CD4-positive, alpha-beta T cell (primary cell): ENCODE data around the gene FUT7. TPM values are rescaled to one million over a fixed set of nuclear protein-coding genes. Genes with fewer than 3 reads are reported as not detected.

ENCODE experiments used
- ATAC-seq: fragments of 200-7000 bp; cut with Tn5 transposase; one replicate; pipeline ENCODE4 v1.10.0; 2022; ENCODE audit warnings: mild to moderate bottlenecking; ENCODE audit not compliant: poor library complexity
- CTCF ChIA-PET: fragments of 350-600 bp; sonication (Branson Sonifier 250); formaldehyde crosslinking; loops from one replicate; lab custom pipeline; 2021; ENCODE audit warnings: antibody characterized with exemption, inconsistent platforms; lab: Charles Lee
- POLR2A ChIA-PET: fragments of 350-600 bp; sonication (Branson Sonifier 250); formaldehyde crosslinking; loops from one replicate; lab custom pipeline; 2021; ENCODE audit warnings: antibody characterized with exemption, inconsistent platforms; lab: Charles Lee
- DNase-seq, 14 experiments: peaks; one replicate each; pipeline ENCODE4 v3.0.0-alpha.2; 2013 to 2020; ENCODE audit warnings: mixed read lengths in 2 of 14
- H3K27ac ChIP-seq, 2 donors: one replicate each; pipeline versions ENCODE4 v1.5.1 to v1.7.0; 2013; ENCODE audit warnings: low read length in 2 of 2, low read depth in 1 of 2, mild to moderate bottlenecking in 1 of 2
- H3K27me3 ChIP-seq, 2 experiments: 1 replicate in 1 of 2; 2 replicates in 1 of 2; pipeline versions ENCODE4 v1.6.1 to v1.7.0; 2013; ENCODE audit warnings: low read length in 2 of 2, control low read depth in 1 of 2, mild to moderate bottlenecking in 1 of 2, moderate library complexity in 1 of 2; ENCODE audit not compliant: insufficient read depth in 2 of 2, control insufficient read depth in 1 of 2
- H3K36me3 ChIP-seq: one replicate; pipeline ENCODE4 v1.6.1; 2013; ENCODE audit warnings: low read length, control low read depth; ENCODE audit not compliant: insufficient read depth
- H3K4me1 ChIP-seq: one replicate; pipeline ENCODE4 v1.6.1; 2013; ENCODE audit warnings: low read length, control low read depth; ENCODE audit not compliant: insufficient read depth
- H3K4me3 ChIP-seq: one replicate; pipeline ENCODE4 v1.5.1; 2013; ENCODE audit warnings: mild to moderate bottlenecking, low read length, moderate library complexity
- H3K9me3 ChIP-seq, 2 experiments: 1 replicate in 1 of 2; 2 replicates in 1 of 2; pipeline versions ENCODE4 v1.6.1 to v1.7.0; 2013; ENCODE audit warnings: low read length in 2 of 2, mild to moderate bottlenecking in 2 of 2, control low read depth in 1 of 2, moderate library complexity in 1 of 2; ENCODE audit not compliant: control insufficient read depth in 1 of 2, insufficient read depth in 1 of 2
- H3K27ac Mint-ChIP-seq: one replicate; pipeline ENCODE4 v1.8.0; 2020; ENCODE audit warnings: mixed read lengths
- H3K27me3 Mint-ChIP-seq: one replicate; pipeline ENCODE4 v1.8.0; 2021; ENCODE audit warnings: mixed read lengths
- H3K36me3 Mint-ChIP-seq: one replicate; pipeline ENCODE4 v1.8.0; 2021; ENCODE audit warnings: low read depth, mixed read lengths
- H3K4me1 Mint-ChIP-seq: one replicate; pipeline ENCODE4 v1.8.0; 2021; ENCODE audit warnings: low read depth, mixed read lengths
- H3K4me3 Mint-ChIP-seq: one replicate; pipeline ENCODE4 v1.8.0; 2020; ENCODE audit warnings: mild to moderate bottlenecking, mixed read lengths
- H3K9me3 Mint-ChIP-seq: one replicate; pipeline ENCODE4 v1.8.0; 2020; ENCODE audit warnings: mixed read lengths
- intact Hi-C, 2 experiments: fragments of 100-400 bp; cut with DNase I in 1 of 2; cut with micrococcal nuclease in 1 of 2; formaldehyde crosslinking; loops; one replicate each; pipeline versions ENCODE4 v1.15.1 to v1.9.0; 2023 to 2025; cut with DNase I, micrococcal nuclease
- total RNA-seq, 174 experiments: library from RNA in 2 of 174; stranded (reverse) in 2 of 174; gene quantifications; one replicate each; pipeline ENCODE4 v1.2.3 and lab custom pipeline; 2021 to 2026
- TF ChIP-seq, protein P1 (sequence below): fragments of 200-600 bp; IDR thresholded peaks from one replicate; pipeline ENCODE4 v1.8.0; 2022; ENCODE audit warnings: antibody characterized with exemption, mild to moderate bottlenecking

The FUT7 gene
- total RNA-seq, 2 experiments from 2014 or later, result 1.7 to 1.8 TPM

DNA sequence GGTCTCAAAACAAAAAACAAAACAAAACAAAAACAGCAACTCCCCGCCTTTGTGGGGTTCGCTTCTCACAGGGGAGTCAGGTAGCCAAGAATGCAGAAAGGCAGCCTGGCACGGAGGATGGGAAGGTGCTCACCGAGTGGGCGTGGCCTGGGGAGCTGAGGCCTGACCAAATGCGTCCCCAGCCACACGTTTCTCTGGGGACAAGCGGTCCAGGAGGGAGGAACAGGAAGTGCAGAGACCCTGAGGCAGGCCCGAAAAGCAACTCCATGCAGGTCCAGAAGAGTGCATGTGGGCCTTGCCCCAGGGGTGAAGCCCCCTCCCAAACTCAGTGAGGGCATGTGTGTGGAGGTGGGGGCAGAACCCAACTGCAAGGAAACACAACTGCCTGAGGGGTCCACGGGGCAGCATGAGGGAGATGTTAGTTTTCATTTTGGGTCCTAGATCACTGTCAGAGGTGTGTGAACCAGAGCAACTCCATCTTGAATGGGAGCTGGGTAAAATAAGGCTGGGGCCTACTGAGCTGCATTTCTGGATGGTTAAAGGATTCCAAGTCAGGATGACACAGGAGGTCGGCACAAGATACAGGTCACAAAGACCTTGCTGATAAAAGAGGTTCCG lies 42.9 kb upstream of the FUT7 start:
- H3K4me3 Mint-ChIP-seq, result peak overlapping the region; percentile 20
- POLR2A ChIA-PET, result no interaction called here
- no peaks in the 10 kb centered on the region for H3K9me3 ChIP-seq
- H3K27me3 Mint-ChIP-seq, result no peaks in the 10 kb centered on the region
- no peaks in the 10 kb centered on the region for H3K9me3 Mint-ChIP-seq
- H3K27ac ChIP-seq, result no peak overlapping the region
- no peak for DNase-seq
- peaks cover 1% of the 10 kb centered on the region for H3K36me3 Mint-ChIP-seq
- H3K4me1 Mint-ChIP-seq, result peaks cover 12% of the 10 kb centered on the region
- no peaks in the 10 kb centered on the region for H3K27me3 ChIP-seq
- ATAC-seq, result no peak
- CTCF ChIA-PET, result no interaction called here
- peaks cover 5% of the 10 kb centered on the region for H3K36me3 ChIP-seq
- no peak overlapping the region for H3K4me3 ChIP-seq
- intact Hi-C loops, result no loop called here
- H3K27ac Mint-ChIP-seq, result no peak overlapping the region
- peaks cover 29% of the 10 kb centered on the region for H3K4me1 ChIP-seq
- TF ChIP-seq, protein P1, sequence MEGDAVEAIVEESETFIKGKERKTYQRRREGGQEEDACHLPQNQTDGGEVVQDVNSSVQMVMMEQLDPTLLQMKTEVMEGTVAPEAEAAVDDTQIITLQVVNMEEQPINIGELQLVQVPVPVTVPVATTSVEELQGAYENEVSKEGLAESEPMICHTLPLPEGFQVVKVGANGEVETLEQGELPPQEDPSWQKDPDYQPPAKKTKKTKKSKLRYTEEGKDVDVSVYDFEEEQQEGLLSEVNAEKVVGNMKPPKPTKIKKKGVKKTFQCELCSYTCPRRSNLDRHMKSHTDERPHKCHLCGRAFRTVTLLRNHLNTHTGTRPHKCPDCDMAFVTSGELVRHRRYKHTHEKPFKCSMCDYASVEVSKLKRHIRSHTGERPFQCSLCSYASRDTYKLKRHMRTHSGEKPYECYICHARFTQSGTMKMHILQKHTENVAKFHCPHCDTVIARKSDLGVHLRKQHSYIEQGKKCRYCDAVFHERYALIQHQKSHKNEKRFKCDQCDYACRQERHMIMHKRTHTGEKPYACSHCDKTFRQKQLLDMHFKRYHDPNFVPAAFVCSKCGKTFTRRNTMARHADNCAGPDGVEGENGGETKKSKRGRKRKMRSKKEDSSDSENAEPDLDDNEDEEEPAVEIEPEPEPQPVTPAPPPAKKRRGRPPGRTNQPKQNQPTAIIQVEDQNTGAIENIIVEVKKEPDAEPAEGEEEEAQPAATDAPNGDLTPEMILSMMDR, result no peak

DNA sequence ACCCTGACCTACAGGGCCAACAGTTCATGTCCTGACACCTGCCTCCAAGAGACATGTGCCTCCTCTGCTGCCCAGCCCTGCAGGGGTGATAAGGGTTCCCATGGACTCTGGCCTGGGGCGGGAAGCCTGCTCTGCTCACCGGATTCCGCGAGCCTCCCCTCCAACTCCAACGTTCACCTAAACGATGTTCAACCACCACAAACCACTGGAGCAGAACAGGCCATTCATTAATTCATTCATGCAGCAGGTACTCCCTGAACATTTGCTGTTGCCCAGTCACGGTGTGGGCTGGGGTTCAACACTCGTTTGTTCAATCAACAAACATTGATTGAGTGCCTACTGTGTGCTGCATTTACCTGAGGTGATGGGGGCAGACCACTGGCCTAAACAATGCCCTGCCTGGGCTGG lies 42.1 kb upstream of the FUT7 start:
- intact Hi-C loops, result no loop called here
- H3K27me3 ChIP-seq, result peaks cover 0 to 6% of the 10 kb centered on the region in 2 experiments
- no peak overlapping the region for H3K27ac ChIP-seq
- ATAC-seq (no peak), DNase-seq (no peak)
- H3K4me3 ChIP-seq, result no peak overlapping the region
- peaks cover 36% of the 10 kb centered on the region for H3K4me1 ChIP-seq
- Mint-ChIP-seq H3K27me3 (no peaks in the 10 kb centered on the region), H3K36me3 (no peaks in the 10 kb centered on the region), H3K9me3 (no peaks in the 10 kb centered on the region), H3K27ac (no peak overlapping the region), H3K4me3 (peak overlapping the region; percentile 16), H3K4me1 (peaks cover 11% of the 10 kb centered on the region)
- ChIA-PET CTCF (no interaction called here), POLR2A (no interaction called here)
- no peaks in the 10 kb centered on the region for H3K36me3 ChIP-seq
- TF ChIP-seq, protein P1, result no peak
- H3K9me3 ChIP-seq, result no peaks in the 10 kb centered on the region

DNA sequence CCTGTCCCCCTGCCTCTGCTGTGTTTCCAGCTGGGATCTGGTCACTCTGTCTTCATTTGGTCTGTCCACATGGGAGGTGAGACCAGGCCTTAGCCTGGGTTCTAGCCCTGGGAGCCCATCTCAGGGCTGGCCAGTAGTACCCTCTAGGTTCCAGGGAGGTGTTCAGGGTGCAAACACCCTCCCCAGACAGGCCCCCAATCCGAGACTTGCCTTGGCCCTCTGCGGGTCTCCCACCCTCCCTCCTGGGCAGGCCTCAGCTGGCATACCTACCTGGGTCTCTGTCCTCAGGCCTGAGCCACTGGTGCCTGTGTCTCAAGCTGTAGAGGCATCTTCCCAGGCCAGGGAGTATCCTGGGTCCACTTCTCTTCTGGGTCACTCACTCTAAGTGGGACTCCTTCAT lies 39.4 kb upstream of the FUT7 start:
- Histone ChIP-seq H3K9me3 (no peaks in the 10 kb centered on the region), H3K36me3 (no peaks in the 10 kb centered on the region), H3K27me3 (peaks cover 0 to 8% of the 10 kb centered on the region in 2 experiments), H3K4me1 (peaks cover 28% of the 10 kb centered on the region), H3K27ac (no peak overlapping the region), H3K4me3 (no peak overlapping the region)
- TF ChIP-seq, protein P1, result no peak
- DNase-seq (no peak), ATAC-seq (no peak)
- Mint-ChIP-seq H3K27me3 (peaks cover 4% of the 10 kb centered on the region), H3K9me3 (no peaks in the 10 kb centered on the region), H3K4me1 (peaks cover 16% of the 10 kb centered on the region), H3K36me3 (no peaks in the 10 kb centered on the region), H3K4me3 (peak overlapping the region; percentile 82), H3K27ac (peak overlapping the region; percentile 24)
- POLR2A ChIA-PET, result interaction anchor here (0.8 to 5.2 kb wide), 5 partner anchors 15 to 271 kb away, joined by 3 to 62 read pairs (median 4); partner anchors contain the start of gene MAN1B1
- CTCF ChIA-PET, result interaction anchor here (1.1 to 2.8 kb wide), 3 partner anchors 15 to 36 kb away, joined by 4 to 15 read pairs (median 4); partner anchors contain the start of genes MAN1B1 and NPDC1
- intact Hi-C loops, result loop anchor here (1.0 to 2.0 kb wide), 2 partner anchors 14 to 16 kb away; partner anchors contain the start of gene MAN1B1 (in 1 of the 2)
